T-helper 22 cell (primary cell): ENCODE measurements around the gene KCNJ9.

Source experiments
- DNase-seq: peaks from one replicate; pipeline ENCODE4 v3.0.0-alpha.2; 2020; ENCODE audit warnings: low read depth

The KCNJ9 gene

DNA sequence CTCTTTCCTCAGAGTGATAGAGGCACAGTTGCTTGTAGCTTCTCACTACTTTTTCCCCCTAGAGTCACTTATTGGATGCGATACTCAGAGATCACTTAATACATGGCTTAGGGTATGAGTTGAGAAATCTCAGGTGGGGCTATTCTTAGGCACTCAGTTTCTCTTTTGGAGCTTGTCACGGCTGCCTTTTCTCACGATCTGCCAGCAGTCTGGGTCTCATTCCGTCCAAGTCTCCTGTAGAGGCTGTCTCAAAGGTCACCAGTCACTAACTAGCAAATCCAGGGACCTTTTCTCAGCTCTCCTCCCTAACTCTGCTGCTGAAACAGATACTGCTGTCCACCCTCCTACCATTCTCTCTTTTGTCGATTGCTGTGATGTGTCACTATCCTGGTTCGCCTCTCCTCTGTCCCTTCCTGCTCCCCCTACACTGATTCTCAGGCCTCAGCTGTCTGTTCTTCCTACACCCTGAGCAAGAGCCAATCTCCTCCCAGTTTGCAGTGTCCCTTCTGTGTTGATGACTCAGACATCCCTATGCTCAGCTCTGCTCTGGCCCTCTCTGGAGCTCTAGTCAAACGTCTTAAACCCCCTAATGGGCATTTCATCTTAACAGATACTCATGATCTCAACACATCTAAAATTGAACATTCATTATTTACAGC is 46.7 kb downstream of the KCNJ9 start:
- no peak for DNase-seq

DNA sequence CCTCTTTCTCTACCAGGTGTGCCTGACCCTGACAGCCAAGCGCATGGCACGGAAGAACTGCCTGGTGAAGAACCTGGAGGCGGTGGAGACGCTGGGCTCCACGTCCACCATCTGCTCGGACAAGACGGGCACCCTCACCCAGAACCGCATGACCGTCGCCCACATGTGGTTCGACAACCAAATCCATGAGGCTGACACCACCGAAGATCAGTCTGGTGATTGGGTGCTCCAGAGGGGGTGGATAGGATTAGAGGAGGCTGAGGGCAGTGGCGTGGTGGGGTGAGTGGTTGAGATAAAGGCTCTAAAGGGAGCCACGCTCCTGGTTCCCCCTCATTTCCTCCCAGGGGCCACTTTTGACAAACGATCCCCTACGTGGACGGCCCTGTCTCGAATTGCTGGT is 47.3 kb downstream of the KCNJ9 start:
- no peak for DNase-seq

DNA sequence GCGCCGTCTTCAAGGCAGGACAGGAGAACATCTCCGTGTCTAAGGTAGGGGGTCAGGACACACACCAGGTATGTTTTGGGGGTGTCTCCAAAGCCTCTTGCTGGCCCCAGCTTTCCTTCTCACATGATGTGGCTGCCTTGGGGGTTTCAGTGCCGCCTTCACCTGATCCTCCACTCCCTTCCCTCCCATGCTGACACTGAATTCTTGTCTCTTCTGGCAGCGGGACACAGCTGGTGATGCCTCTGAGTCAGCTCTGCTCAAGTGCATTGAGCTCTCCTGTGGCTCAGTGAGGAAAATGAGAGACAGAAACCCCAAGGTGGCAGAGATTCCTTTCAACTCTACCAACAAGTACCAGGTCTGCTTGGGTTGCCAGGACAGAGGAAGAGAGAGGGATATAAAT is 47.7 kb downstream of the KCNJ9 start:
- DNase-seq, result no peak

DNA sequence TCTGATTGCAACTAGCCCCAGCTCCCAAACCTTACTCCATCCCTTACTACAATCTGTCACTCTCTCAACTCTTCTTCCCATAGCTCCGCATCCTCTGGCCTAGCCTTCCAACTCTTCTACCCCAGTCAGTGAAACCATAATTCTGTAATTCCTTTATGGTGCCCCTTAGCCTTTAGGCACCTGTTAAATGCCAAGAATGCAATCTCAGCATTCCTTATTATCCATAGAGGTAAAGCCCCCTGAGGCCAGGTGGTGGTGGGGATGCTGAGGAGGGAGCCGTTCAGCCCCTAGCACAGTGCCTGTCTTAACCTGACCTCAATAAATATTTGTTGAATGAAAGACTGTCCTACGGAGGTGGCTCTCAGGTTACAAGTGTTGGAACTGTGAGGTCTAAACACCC is 48.2 kb downstream of the KCNJ9 start:
- DNase-seq, result no peak

DNA sequence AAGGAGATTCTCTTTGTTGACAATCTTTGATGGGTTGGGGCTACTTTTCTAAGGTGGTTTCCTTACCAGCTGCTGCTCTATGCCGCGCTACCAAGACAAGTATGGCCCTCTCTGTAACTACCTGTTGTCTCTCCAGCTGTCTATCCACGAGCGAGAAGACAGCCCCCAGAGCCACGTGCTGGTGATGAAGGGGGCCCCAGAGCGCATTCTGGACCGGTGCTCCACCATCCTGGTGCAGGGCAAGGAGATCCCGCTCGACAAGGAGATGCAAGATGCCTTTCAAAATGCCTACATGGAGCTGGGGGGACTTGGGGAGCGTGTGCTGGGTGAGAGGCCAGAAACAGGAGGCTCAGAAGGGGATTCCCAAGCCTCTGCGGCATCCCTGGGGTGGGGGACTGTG is 48.6 kb downstream of the KCNJ9 start:
- DNase-seq, result no peak

DNA sequence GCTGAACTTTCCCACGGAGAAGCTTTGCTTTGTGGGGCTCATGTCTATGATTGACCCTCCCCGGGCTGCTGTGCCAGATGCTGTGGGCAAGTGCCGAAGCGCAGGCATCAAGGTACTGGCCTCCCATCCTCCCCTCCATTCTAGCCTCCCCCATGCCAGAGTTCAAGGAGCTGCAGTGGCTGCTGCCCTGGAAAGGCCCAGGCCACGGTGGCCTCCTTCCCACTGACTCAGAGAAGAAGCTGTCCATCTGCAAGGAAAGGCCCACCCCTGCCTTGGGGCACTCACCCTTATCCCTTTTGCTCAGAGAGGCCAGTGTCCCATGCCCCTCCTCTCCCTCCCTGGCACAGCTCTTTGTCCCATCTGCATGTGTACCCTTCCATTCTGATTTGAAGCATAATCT is 49.1 kb downstream of the KCNJ9 start:
- DNase-seq, result no peak

DNA sequence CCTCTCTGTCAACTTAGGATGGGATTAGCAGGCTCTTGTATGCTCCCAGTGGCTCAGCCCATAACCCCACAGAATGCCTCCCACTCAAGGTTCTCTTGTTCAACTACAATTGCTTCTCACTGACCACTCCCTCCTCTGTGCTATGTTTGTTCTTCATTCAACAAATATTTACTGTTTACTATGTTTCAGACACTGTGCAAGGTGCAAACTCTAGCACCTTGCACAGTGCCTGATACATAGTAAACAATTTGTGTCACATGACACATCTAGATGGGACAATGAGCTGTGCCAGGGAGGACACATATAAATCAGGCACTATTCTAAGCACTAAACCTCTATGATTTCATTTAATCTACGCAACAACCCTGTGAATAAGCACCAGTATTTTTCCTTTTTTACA is 49.6 kb downstream of the KCNJ9 start:
- no peak for DNase-seq

DNA sequence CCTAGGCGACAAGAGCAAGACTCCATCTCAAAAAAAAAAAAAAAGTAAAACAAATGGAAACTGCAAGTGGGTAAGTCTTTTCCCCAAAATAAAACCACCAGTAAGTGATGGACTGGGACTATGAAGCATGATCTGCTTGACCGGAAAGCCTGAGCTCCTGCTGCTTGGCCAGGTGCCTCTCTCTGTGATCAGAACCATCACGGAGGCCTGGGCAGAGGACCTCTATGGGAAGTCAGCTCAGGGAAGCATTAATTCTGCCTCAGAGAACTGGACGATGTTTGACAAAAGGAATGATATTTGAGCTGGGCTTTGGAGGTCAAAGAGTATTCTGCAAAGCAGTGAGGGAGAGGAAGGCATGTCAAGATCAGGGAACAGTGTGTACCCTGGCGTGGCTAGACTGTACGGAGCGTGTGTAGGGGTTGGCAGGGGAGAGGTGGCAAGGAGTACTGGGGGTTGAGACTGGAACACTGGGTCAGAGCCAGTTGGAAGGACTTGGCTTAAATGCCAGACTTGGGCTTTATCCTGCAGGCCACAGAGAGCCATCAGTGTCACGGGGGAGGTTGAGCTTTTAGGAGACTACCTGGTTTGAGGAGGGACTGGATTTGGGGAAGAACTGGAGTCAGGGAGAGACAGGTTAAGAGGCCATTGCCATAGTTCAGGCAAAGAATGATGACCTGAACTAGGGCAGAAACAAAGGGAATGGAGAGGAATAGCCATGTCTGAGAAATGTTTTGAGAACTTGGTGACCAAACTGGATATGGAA is 50.6 kb downstream of the KCNJ9 start:
- no peak for DNase-seq

DNA sequence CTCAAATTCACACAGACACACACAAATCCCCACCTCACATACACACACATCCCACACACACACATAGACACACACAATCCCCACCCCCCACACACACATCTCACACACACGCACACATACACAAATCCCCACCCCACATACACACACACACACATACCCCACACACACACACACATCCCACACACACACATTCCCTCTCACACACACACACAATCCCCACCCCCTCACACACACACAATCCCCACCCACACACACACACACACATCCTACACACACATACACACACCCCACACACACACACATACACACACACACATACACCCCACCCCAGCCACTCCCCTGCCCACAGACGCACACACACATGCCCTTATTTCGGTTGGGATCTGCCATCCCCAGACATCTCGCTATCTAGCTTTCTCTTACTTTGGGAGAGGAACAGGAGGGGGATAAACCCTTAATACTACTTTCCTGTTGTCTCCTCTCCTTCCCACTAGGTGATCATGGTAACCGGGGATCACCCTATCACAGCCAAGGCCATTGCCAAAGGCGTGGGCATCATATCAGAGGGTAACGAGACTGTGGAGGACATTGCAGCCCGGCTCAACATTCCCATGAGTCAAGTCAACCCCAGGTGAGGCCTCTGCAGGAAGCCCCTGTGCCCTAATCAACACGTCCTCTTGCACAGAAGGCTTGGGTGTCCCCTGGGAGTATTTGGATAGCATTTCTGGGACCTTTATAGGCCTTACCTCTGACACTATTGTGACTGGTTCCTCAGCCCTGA is 52.8 kb downstream of the KCNJ9 start:
- DNase-seq, result no peak

DNA sequence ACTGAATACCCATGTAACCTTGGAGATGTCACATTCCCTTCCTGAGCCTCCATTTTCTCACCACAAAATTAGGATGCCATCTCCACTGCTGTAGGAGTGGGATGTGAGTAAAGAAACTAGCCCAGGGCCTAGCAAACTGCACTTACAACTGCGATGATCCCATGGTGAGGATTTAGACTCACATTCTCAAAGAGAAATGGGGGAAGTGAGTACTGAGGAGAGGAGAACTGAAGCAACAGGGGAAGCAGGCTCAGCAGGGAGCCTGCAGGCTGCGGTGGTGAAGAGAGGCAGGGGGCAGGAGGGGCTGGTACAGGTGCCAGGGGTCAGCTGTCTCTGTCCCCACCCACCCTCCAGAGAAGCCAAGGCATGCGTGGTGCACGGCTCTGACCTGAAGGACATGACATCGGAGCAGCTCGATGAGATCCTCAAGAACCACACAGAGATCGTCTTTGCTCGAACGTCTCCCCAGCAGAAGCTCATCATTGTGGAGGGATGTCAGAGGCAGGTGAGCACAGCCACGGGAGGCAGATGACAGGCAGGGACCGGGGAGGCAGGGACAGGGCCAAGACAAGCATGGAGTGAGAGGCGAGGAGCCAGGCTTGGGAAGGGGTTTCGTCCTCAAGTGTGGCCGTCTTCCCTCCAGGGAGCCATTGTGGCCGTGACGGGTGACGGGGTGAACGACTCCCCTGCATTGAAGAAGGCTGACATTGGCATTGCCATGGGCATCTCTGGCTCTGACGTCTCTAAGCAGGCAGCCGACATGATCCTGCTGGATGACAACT is 53.6 kb downstream of the KCNJ9 start:
- DNase-seq, result no peak

DNA sequence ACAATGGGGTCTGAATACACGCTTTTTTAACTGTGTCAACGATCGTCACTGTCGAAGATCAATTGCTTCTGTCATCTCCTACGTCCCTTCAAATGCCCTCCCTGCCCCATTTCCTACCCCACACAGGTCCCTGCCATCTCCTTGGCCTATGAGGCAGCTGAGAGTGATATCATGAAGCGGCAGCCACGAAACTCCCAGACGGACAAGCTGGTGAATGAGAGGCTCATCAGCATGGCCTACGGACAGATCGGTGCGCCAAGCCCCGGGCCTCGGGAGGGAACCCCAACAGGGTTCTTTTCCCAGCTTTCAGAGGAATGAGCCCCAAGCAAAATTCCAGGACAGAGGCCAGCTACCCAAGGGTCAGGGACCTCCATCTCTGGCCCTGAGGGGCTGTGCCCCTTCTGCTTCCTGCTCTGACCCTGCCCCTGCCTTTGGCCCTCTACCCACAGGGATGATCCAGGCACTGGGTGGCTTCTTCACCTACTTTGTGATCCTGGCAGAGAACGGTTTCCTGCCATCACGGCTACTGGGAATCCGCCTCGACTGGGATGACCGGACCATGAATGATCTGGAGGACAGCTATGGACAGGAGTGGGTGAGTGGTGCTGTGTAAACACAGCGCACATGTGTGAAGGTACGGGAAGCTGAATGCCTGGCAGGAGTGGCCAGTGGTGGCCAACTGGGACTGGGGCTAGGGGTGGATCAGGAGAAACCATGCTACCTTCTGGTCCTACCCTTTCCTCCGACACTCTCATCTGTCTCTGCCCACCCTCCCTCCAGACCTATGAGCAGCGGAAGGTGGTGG is 55.0 kb downstream of the KCNJ9 start:
- DNase-seq, result no peak

DNA sequence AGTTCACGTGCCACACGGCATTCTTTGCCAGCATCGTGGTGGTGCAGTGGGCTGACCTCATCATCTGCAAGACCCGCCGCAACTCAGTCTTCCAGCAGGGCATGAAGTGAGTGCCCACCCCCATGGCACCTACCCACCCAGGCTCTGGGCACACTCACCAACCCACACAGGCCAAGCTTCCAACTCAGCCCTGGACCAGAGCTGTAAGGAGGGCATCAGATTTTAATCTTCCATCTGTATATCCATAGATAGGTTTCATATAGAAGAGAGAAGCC is 55.5 kb downstream of the KCNJ9 start:
- no peak for DNase-seq

DNA sequence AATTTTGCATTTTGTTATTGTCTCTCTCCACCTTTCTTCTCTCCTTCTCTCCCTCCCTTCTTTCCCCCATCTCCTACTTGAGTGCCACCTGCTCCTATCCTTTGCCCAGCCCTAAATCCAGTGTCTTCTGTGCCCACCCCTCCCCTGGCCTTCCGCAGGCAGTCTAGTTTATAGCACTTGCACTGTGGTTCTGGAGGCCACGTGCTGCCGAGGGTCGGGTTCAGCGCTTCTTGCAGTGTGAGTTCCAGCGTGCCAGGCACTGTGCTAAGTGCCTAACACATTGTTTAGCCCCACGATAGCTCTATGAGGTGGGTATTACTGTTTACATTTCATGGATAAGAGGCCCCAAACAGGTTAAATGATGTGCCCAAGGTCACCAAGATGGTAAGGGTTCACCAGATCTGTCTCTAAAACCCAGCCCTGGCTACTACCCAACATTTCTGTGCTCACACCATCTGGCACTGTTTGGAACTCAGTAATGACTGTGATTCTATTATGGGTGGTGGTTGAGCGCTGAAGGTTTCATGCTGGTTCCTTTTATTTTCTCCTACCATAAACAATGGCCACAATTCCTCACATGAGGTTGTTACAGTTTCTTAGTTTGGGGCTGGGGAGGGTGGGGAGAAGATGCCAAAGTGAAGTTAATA is 56.0 kb downstream of the KCNJ9 start:
- no peak for DNase-seq

DNA sequence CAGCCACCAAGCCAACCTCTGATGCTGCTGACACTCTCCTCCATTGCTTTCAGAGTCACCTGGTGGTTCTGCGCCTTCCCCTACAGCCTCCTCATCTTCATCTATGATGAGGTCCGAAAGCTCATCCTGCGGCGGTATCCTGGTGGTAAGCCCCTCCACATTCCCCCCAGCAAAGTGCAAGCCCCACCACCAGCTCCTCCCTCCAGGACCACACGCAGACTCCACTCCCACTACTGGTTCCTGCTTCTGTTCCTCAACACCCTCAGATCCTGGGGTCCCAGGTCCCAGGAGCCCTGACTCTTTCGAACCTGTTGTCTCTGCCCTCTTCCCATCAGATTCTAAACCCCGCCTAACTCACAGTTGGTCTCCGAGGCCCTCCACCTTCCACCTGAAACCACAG is 58.5 kb downstream of the KCNJ9 start:
- DNase-seq, result no peak
